Ovary (tissue), 9 donors: Measurements from ENCODE around the gene KBTBD8. TPM values are rescaled to one million over a fixed set of nuclear protein-coding genes. Genes with fewer than 3 reads are reported as not detected.

Experiments
- DNase-seq, 5 donors: peaks; one replicate each; pipeline ENCODE4 v3.0.0-alpha.2; 2019 to 2020
- H3K27ac ChIP-seq, 2 donors: fragments of 200-600 bp; one replicate each; pipeline versions ENCODE4 v1.5.1 to v1.8.0; 2019 to 2022
- H3K27me3 ChIP-seq: fragments of 200-600 bp; one replicate; pipeline ENCODE4 v1.8.0; 2022
- H3K36me3 ChIP-seq: fragments of 200-600 bp; sonication (generic); one replicate; pipeline ENCODE4 v1.5.1; 2019
- H3K4me1 ChIP-seq: one replicate; pipeline ENCODE4 v1.8.1; 2013; ENCODE audit warnings: mild to moderate bottlenecking, moderate library complexity; ENCODE audit not compliant: insufficient read depth
- H3K4me3 ChIP-seq: fragments of 200-600 bp; sonication (generic); one replicate; pipeline ENCODE4 v1.5.1; 2017
- H3K9me3 ChIP-seq, 2 donors: fragments of 200-600 bp in 1 of 2; sonication (generic) in 1 of 2; one replicate each; pipeline versions ENCODE4 v1.5.1 to v1.8.1; 2013 to 2019; ENCODE audit warnings: mild to moderate bottlenecking in 1 of 2, moderate library complexity in 1 of 2
- EP300 ChIP-seq: sonication (generic); formaldehyde crosslinking; IDR thresholded peaks from one replicate; pipeline ENCODE4 v1.6.1; 2017; ENCODE audit warnings: antibody characterized with exemption
- POLR2A ChIP-seq: fragments of 450-650 bp; IDR thresholded peaks from one replicate; pipeline ENCODE4 v1.6.1; 2017; ENCODE audit warnings: antibody characterized with exemption, mild to moderate bottlenecking, moderate library complexity
- WGBS, 3 donors: extraction: QIAGEN DNeasy Blood & Tissue Kit in 1 of 3; methylation state at CpG; one replicate each; pipeline versions ENCODE4 v1.1.5 to v1.1.7; 2013 to 2017; 5-methylcytosine and 5-hydroxymethylcytosine counted together
- intact Hi-C, 4 donors: fragments of 100-400 bp; cut with DNase I; formaldehyde crosslinking; loops; one replicate each; pipeline versions ENCODE4 v1.11.0 to v1.15.1; 2022 to 2023
- polyA plus RNA-seq, 2 donors: library from polyadenylated mRNA; stranded (reverse); fragments of 200-250 nt in 1 of 2; fragments of 350-450 nt in 1 of 2; fragmentation: Illumina TruSeq in 1 of 2; extraction: RNeasy Lipid Tissue Mini Kit (QIAGEN cat#74804) in 1 of 2; gene quantifications; one replicate each; pipeline ENCODE4 v1.2.3, GENCODE V29; 2013 to 2014
- total RNA-seq, 7 donors: library from RNA; depleted of rRNA in 2 of 7; stranded (reverse); fragments of >200 nt in 2 of 7; fragmentation: NEBNext Ultra II Directional in 3 of 7; extraction: Animal tissue kit (Norgen Biotek cat#: 25700) in 3 of 7; gene quantifications; one replicate each; pipeline versions ENCODE4 v1.1.0 to v1.2.4, GENCODE V29; 2016 to 2023
- TF ChIP-seq, protein P1 (sequence below), 3 donors: fragments of 450-650 bp in 2 of 3; fragments of 200-600 bp in 1 of 3; IDR thresholded peaks; one replicate each; pipeline versions ENCODE4 v1.5.1 to v1.8.0; 2016 to 2022; ENCODE audit warnings: antibody characterized with exemption in 3 of 3, mild to moderate bottlenecking in 1 of 3
- donor health status: DM: no; HTN: no; CAD: no; lungs with moderate emphysema.
- donor health status: DM: no; HTN: no; CAD: no.
- donor health status: Bipolar disorder and iron deficiency.
- donor health status: DM: yes; HTN: yes; CAD: no.
- donor health status: DM: no; HTN: no; CAD: no.
- donor health status: DM: yes; HTN: yes; CAD: no.

The KBTBD8 gene
- total and polyA plus RNA-seq, 9 donors: 0.07 to 0.97 (median 0.55) TPM

DNA sequence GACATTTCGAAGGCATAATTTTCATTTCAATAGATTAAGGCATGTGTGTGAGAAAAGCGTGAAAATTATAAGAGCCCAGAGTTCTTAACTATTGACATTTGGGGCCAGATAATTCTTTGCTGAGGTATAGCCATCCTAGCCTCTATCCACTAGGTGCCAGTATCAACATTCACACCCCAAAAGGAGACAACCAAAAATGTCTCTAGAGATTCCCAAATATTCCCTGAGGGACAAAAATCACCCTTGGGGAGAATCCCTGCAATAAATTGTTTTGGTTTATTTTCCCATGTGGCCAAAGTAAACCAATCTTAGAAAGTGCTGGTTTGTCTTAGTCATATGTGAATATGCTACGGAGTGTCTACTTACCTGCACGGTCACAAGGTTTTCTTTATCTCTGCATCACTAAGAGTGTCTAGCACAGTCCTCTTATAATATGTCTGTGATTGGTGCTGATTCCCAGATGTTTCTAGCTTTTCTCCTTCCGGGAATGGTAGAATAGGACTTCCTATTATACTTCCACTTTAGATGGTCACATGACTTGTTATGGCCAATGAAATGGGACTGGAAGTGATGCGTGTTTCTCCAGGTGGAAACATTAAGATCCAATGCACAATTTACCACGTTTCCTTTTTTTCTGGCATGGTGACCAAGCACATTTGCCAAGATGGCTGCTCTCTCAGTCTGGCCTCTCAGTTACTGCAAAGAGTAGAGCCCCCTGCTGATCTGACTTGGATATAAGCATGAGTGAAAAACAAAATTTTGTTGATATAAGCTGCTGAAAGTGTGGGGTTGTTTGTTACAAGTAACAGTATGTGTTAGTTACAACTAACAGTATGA, 8.0 kb upstream of the KBTBD8 start:
- intact Hi-C loops: no loop called here
- no peak for DNase-seq
- Histone ChIP-seq H3K27ac (no peak overlapping the region), H3K27me3 (no peaks in the 10 kb centered on the region), H3K9me3 (no peaks in the 10 kb centered on the region), H3K36me3 (no peaks in the 10 kb centered on the region), H3K4me1 (no peaks in the 10 kb centered on the region), H3K4me3 (no peak overlapping the region)
- WGBS, 3 donors: 80 to 83% (median 81%) methylated on average over 7 of the region's 7 CpGs
- TF ChIP-seq EP300: no peak

DNA sequence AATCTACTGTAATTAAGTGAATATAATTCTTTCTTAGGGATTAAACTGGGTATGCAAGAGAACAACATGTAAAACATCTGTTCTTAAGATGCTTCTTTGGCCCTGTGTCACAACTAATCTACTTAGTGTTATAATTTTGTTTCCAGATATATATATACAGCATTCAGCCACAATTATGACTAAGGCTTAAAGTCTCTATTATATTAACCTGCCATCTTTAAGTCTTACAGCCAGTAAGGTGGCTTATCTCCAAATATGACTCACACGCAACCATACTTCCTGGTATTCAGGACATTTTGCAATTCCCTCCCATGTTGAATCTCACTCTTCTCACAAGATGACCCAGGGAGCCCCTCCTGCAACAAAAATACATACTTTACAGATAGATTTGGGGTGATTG, 6.6 kb upstream of the KBTBD8 start:
- 61 to 81% (median 73%) methylated on average over 1 of the region's 1 CpG for WGBS, 3 donors
- intact Hi-C loops: no loop called here
- H3K9me3 ChIP-seq: no peaks in the 10 kb centered on the region
- no peaks in the 10 kb centered on the region for H3K27me3 ChIP-seq
- no peaks in the 10 kb centered on the region for H3K4me1 ChIP-seq
- H3K4me3 ChIP-seq: no peak overlapping the region
- TF ChIP-seq EP300 (no peak), POLR2A (no peak)
- TF ChIP-seq, protein P1, sequence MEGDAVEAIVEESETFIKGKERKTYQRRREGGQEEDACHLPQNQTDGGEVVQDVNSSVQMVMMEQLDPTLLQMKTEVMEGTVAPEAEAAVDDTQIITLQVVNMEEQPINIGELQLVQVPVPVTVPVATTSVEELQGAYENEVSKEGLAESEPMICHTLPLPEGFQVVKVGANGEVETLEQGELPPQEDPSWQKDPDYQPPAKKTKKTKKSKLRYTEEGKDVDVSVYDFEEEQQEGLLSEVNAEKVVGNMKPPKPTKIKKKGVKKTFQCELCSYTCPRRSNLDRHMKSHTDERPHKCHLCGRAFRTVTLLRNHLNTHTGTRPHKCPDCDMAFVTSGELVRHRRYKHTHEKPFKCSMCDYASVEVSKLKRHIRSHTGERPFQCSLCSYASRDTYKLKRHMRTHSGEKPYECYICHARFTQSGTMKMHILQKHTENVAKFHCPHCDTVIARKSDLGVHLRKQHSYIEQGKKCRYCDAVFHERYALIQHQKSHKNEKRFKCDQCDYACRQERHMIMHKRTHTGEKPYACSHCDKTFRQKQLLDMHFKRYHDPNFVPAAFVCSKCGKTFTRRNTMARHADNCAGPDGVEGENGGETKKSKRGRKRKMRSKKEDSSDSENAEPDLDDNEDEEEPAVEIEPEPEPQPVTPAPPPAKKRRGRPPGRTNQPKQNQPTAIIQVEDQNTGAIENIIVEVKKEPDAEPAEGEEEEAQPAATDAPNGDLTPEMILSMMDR (IDR thresholded peaks at IDR 0.05): no peak
- no peak for DNase-seq
- no peak overlapping the region for H3K27ac ChIP-seq
- H3K36me3 ChIP-seq: no peaks in the 10 kb centered on the region

DNA sequence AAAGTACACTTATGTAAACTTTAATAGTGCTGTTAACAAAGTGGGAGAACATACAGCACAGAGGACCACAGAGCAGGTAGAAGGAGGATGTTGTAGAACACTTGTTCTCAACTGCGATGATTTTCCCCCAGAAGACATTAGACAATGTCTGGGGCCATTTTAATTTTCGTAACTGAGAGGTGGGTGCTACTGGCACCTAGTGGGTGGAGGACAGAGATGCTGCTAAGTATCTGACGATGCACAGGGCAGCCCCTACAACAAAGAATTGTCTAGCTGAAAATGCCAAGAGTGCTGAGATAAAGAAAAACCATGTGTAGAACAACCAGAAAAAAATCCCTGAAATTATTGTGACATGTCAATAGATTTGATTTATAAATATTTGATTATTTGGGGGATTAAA, 5.0 kb upstream of the KBTBD8 start:
- Histone ChIP-seq H3K27ac (no peak overlapping the region), H3K27me3 (no peaks in the 10 kb centered on the region), H3K9me3 (no peaks in the 10 kb centered on the region), H3K4me1 (peaks cover 3% of the 10 kb centered on the region), H3K4me3 (no peak overlapping the region), H3K36me3 (no peaks in the 10 kb centered on the region)
- TF ChIP-seq EP300 (no peak), POLR2A (no peak)
- TF ChIP-seq, protein P1 (IDR thresholded peaks at IDR 0.05): no peak
- WGBS, 3 donors: 75 to 82% (median 81%) methylated on average over 3 of the region's 3 CpGs
- no peak for DNase-seq
- intact Hi-C loops: no loop called here

DNA sequence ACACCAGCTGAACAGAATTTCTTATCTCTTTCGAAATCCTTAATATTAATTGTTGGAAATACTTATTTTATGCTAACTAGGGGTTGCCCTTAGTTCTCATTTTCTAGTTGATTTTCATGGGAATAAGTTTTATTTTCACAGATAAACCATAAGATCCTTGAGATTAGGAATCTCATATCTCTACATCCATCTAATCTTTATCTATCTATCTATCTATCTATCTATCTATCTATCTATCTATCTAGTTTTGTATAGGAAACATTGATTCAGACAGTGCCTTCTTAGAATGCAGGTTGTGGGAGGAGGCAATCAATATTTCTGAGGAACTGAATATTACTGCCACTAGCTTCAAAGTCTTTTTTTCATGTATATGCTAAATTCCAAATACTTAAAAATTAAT, 3.5 kb upstream of the KBTBD8 start:
- peaks cover 4% of the 10 kb centered on the region for H3K4me1 ChIP-seq
- H3K4me3 ChIP-seq: no peak overlapping the region
- no peak for DNase-seq
- no peaks in the 10 kb centered on the region for H3K9me3 ChIP-seq
- H3K36me3 ChIP-seq: no peaks in the 10 kb centered on the region
- TF ChIP-seq, protein P1 (IDR thresholded peaks at IDR 0.05): no peak
- TF ChIP-seq POLR2A: no peak
- no peak for TF ChIP-seq EP300
- intact Hi-C loops: no loop called here
- no peak overlapping the region for H3K27ac ChIP-seq
- no peaks in the 10 kb centered on the region for H3K27me3 ChIP-seq
- 82 to 83% (median 82%) methylated on average over 1 of the region's 1 CpG for WGBS, 3 donors

DNA sequence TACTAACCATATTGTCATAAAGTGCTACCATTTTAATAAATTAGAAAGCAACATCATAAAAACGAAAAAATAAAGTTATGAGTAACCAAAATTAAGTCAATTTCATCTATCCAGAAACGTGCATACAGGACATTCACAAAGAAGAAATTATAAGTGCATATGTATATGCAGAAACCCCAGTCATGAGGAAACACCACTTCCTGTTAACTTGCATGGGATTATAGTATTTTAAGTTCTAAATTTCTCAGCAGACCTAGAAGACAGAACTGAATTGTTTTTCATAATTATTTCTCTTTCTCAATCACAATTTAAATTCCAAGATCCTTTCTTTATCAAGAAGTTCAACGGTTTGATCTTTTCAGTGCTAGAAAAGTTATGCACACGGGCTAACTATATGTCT, 1.4 kb upstream of the KBTBD8 start:
- no peak overlapping the region for H3K4me3 ChIP-seq
- no peak overlapping the region for H3K27ac ChIP-seq
- H3K36me3 ChIP-seq: no peaks in the 10 kb centered on the region
- intact Hi-C loops: no loop called here
- H3K4me1 ChIP-seq: peaks cover 4% of the 10 kb centered on the region
- H3K9me3 ChIP-seq: no peaks in the 10 kb centered on the region
- TF ChIP-seq, protein P1 (IDR thresholded peaks at IDR 0.05): no peak
- TF ChIP-seq EP300: no peak
- no peak for TF ChIP-seq POLR2A
- no peak for DNase-seq
- no peaks in the 10 kb centered on the region for H3K27me3 ChIP-seq
- WGBS, 3 donors: 52 to 57% (median 56%) methylated on average over 4 of the region's 4 CpGs
